Sigmoid colon (tissue), 7 donors: ENCODE measurements around the gene BRAF. TPM values are rescaled to one million over a fixed set of nuclear protein-coding genes. Genes with fewer than 3 reads are reported as not detected.
"Not testable (repeated sequence)": the region's sequence is repeated elsewhere in the genome, so short reads cannot be mapped to it uniquely, and the experiment has no call there.

ENCODE experiments used
- DNase-seq: peaks from one replicate; pipeline ENCODE4 v3.0.0-alpha.2; 2019
- H3K27ac ChIP-seq, 4 donors: fragments of 200-600 bp; sonication (generic); one replicate each; pipeline ENCODE4 v1.5.1; 2016 to 2019; ENCODE audit warnings: mild to moderate bottlenecking in 1 of 4
- H3K27me3 ChIP-seq, 3 donors: fragments of 200-600 bp; sonication (generic); one replicate each; pipeline ENCODE4 v1.5.1; 2019; ENCODE audit warnings: mild to moderate bottlenecking in 1 of 3
- H3K36me3 ChIP-seq, 4 donors: fragments of 200-600 bp; sonication (generic); one replicate each; pipeline ENCODE4 v1.5.1; 2016 to 2019
- H3K4me1 ChIP-seq, 4 donors: fragments of 200-600 bp; sonication (generic); one replicate each; pipeline ENCODE4 v1.5.1; 2017 to 2019
- H3K4me3 ChIP-seq, 4 donors: fragments of 200-600 bp; sonication (generic); one replicate each; pipeline ENCODE4 v1.5.1; 2017 to 2019; ENCODE audit warnings: mild to moderate bottlenecking in 2 of 4, moderate library complexity in 1 of 4
- H3K9me3 ChIP-seq, 4 donors: fragments of 200-600 bp in 3 of 4; sonication (generic) in 3 of 4; one replicate each; pipeline versions ENCODE4 v1.5.1 to v1.6.1; 2013 to 2019
- CTCF ChIP-seq, 4 experiments: fragments of 450-650 bp in 3 of 4; fragments of 200-600 bp in 1 of 4; IDR thresholded peaks; one replicate each; pipeline ENCODE4 v1.5.1; 2016 to 2019; ENCODE audit warnings: antibody characterized with exemption in 4 of 4, mild to moderate bottlenecking in 3 of 4, moderate library complexity in 2 of 4
- EP300 ChIP-seq, 4 donors: sonication (generic); formaldehyde crosslinking; IDR thresholded peaks; one replicate each; pipeline ENCODE4 v1.6.1; 2017; ENCODE audit warnings: antibody characterized with exemption in 4 of 4
- POLR2A ChIP-seq, 2 donors: fragments of 450-650 bp; IDR thresholded peaks; one replicate each; pipeline ENCODE4 v1.6.1; 2016; ENCODE audit warnings: antibody characterized with exemption in 2 of 2, mild to moderate bottlenecking in 2 of 2, moderate library complexity in 2 of 2
- POLR2AphosphoS5 ChIP-seq, 4 donors: sonication (generic); formaldehyde crosslinking; IDR thresholded peaks; one replicate each; pipeline ENCODE4 v1.6.1; 2017; ENCODE audit warnings: antibody characterized with exemption in 4 of 4
- WGBS, 2 donors: extraction: QIAGEN DNeasy Blood & Tissue Kit; methylation state at CpG; one replicate each; pipeline ENCODE4 v1.1.7; 2013; 5-methylcytosine and 5-hydroxymethylcytosine counted together
- intact Hi-C: fragments of 100-400 bp; cut with DNase I; formaldehyde crosslinking; loops from one replicate; pipeline ENCODE4 v1.15.1; 2023
- polyA plus RNA-seq, 3 donors: library from polyadenylated mRNA; stranded (reverse); fragments of 200-250 nt; gene quantifications; one replicate each; pipeline ENCODE4 v1.2.3, GENCODE V29; 2013
- total RNA-seq, 4 donors: library from RNA; depleted of rRNA; stranded (reverse); fragments of >200 nt; gene quantifications; one replicate each; pipeline ENCODE4 v1.1.0, GENCODE V29; 2016
- donor health status: healthy with polysubstance abuse.
- donor health status: Bipolar disorder and iron deficiency.
- donor health status: healthy.

Gene BRAF
- total and polyA plus RNA-seq, 7 donors = 4.8 to 64.8 (median 43.1) TPM

GRCh38 chr7:140883378-140883777 is 41.4 kb downstream of the BRAF start:
- H3K4me1 ChIP-seq = peaks cover 0 to 29% (median 15%) of the 10 kb centered on the region in 4 donors
- no peak overlapping the region for H3K27ac ChIP-seq
- 79 to 85% methylated on average over 1 of the region's 1 CpG for WGBS, 2 donors
- H3K27me3 ChIP-seq = no peaks in the 10 kb centered on the region
- intact Hi-C loops = no loop called here
- DNase-seq = no peak
- H3K36me3 ChIP-seq = no peaks in the 10 kb centered on the region
- H3K9me3 ChIP-seq = no peaks in the 10 kb centered on the region
- H3K4me3 ChIP-seq = no peak overlapping the region
- TF ChIP-seq CTCF (IDR thresholded peaks at IDR 0.05) (no peak), EP300 (IDR thresholded peaks at IDR 0.05) (no peak), POLR2AphosphoS5 (IDR thresholded peaks at IDR 0.05) (no peak), POLR2A (IDR thresholded peaks at IDR 0.05) (no peak)

- H3K27ac ChIP-seq, H3K4me3 ChIP-seq, H3K36me3 ChIP-seq, H3K27me3 ChIP-seq, intact Hi-C loops, DNase-seq, H3K9me3 ChIP-seq: not testable (repeated sequence)
- H3K4me1 ChIP-seq = peaks cover 0 to 27% (median 15%) of the 10 kb centered on the region in 4 donors
- 97 to 100% methylated on average over 2 of the region's 2 CpGs for WGBS, 2 donors
These were observed 41.9 kb downstream of the BRAF start for GRCh38 chr7:140882834-140883233.

GRCh38 chr7:140881507-140882228 is 43.1 kb downstream of the BRAF start:
- H3K27ac ChIP-seq = no peak overlapping the region
- H3K4me3 ChIP-seq = no peak overlapping the region
- intact Hi-C loops = no loop called here
- no peak for DNase-seq
- TF ChIP-seq EP300 (IDR thresholded peaks at IDR 0.05) (no peak), POLR2AphosphoS5 (IDR thresholded peaks at IDR 0.05) (no peak), POLR2A (IDR thresholded peaks at IDR 0.05) (no peak), CTCF (IDR thresholded peaks at IDR 0.05) (no peak)
- no peaks in the 10 kb centered on the region for H3K36me3 ChIP-seq
- H3K4me1 ChIP-seq = peaks cover 0 to 25% (median 9%) of the 10 kb centered on the region in 4 donors
- WGBS, 2 donors = 85 to 89% methylated on average over 3 of the region's 3 CpGs
- no peaks in the 10 kb centered on the region for H3K9me3 ChIP-seq
- no peaks in the 10 kb centered on the region for H3K27me3 ChIP-seq

- Histone ChIP-seq H3K36me3 (no peaks in the 10 kb centered on the region), H3K27me3 (no peaks in the 10 kb centered on the region), H3K9me3 (no peaks in the 10 kb centered on the region), H3K27ac (no peak overlapping the region), H3K4me3 (no peak overlapping the region), H3K4me1 (peaks cover 0 to 33% (median 11%) of the 10 kb centered on the region in 4 donors)
- intact Hi-C loops = no loop called here
- TF ChIP-seq EP300 (IDR thresholded peaks at IDR 0.05) (no peak), POLR2AphosphoS5 (IDR thresholded peaks at IDR 0.05) (no peak), CTCF (IDR thresholded peaks at IDR 0.05) (no peak), POLR2A (IDR thresholded peaks at IDR 0.05) (no peak)
- DNase-seq = no peak
- WGBS, 2 donors = 93 to 98% methylated on average over 1 of the region's 1 CpG
These were observed 47.5 kb downstream of the BRAF start for GRCh38 chr7:140877249-140877524.

- no peaks in the 10 kb centered on the region for H3K36me3 ChIP-seq
- intact Hi-C loops = no loop called here
- TF ChIP-seq CTCF (IDR thresholded peaks at IDR 0.05) (no peak), POLR2A (IDR thresholded peaks at IDR 0.05) (no peak), EP300 (IDR thresholded peaks at IDR 0.05) (no peak), POLR2AphosphoS5 (IDR thresholded peaks at IDR 0.05) (no peak)
- WGBS, 2 donors = 48 to 61% methylated on average over 2 of the region's 2 CpGs
- no peak overlapping the region for H3K4me3 ChIP-seq
- no peaks in the 10 kb centered on the region for H3K9me3 ChIP-seq
- DNase-seq = no peak
- H3K27ac ChIP-seq = no peak overlapping the region
- peaks cover 0 to 30% (median 11%) of the 10 kb centered on the region in 4 donors for H3K4me1 ChIP-seq
- H3K27me3 ChIP-seq = no peaks in the 10 kb centered on the region
These were observed 48.0 kb downstream of the BRAF start for GRCh38 chr7:140876519-140877248.
